NCI-H510A (cell line): ENCODE measurements around the gene EPYC.

ENCODE experiments used
- DNase-seq: peaks from one replicate; lab custom pipeline; 2025; lab: John Stamatoyannopoulos, UW

The EPYC gene

GRCh38 chr12:90958347-90958746 lies 46.4 kb downstream of the EPYC start:
- DNase-seq = no peak

GRCh38 chr12:90954921-90955320 lies 49.9 kb downstream of the EPYC start, which contains the start of gene CCER1:
CCER1 (minus strand) TSS chr12:90955176; CDS start chr12:90954742, 434 bp downstream.
- DNase-seq = no peak

GRCh38 chr12:90954428-90954827 lies 50.3 kb downstream of the EPYC start:
- no peak for DNase-seq

GRCh38 chr12:90953956-90954421 lies 50.8 kb downstream of the EPYC start:
- no peak for DNase-seq

GRCh38 chr12:90951432-90952105 lies 53.2 kb downstream of the EPYC start:
- no peak for DNase-seq

GRCh38 chr12:90947869-90948268 lies 56.9 kb downstream of the EPYC start:
- no peak for DNase-seq

GRCh38 chr12:90945070-90945649 lies 59.6 kb downstream of the EPYC start:
- no peak for DNase-seq

GRCh38 chr12:90943255-90943654 lies 61.5 kb downstream of the EPYC start:
- DNase-seq = no peak

GRCh38 chr12:90940872-90941499 lies 63.8 kb downstream of the EPYC start:
- peak; percentile 23 for DNase-seq

GRCh38 chr12:90939382-90939781 lies 65.4 kb downstream of the EPYC start:
- no peak for DNase-seq

- no peak for DNase-seq
Measured at GRCh38 chr12:90938451-90938850, 66.3 kb downstream of the EPYC start.

GRCh38 chr12:90937651-90938050 lies 67.1 kb downstream of the EPYC start:
- DNase-seq = no peak

- DNase-seq = no peak
Measured at GRCh38 chr12:90936230-90937005, 68.4 kb downstream of the EPYC start.

GRCh38 chr12:90925562-90925961 lies 79.2 kb downstream of the EPYC start:
- DNase-seq = no peak

- DNase-seq = no peak
Measured at GRCh38 chr12:90924406-90924805, 80.4 kb downstream of the EPYC start.

GRCh38 chr12:90922145-90922627 lies 82.6 kb downstream of the EPYC start:
- no peak for DNase-seq

GRCh38 chr12:90921536-90921935 lies 83.2 kb downstream of the EPYC start:
- DNase-seq = no peak

GRCh38 chr12:90920222-90920621 lies 84.5 kb downstream of the EPYC start:
- DNase-seq = no peak

GRCh38 chr12:90917431-90917830 lies 87.3 kb downstream of the EPYC start:
- no peak for DNase-seq

- DNase-seq = no peak
Measured at GRCh38 chr12:90916516-90916915, 88.3 kb downstream of the EPYC start.

GRCh38 chr12:90915353-90915752 lies 89.4 kb downstream of the EPYC start:
- no peak for DNase-seq
